CD14-positive monocyte (primary cell): ENCODE results near the gene CLTRN. TPM values are rescaled to one million over a fixed set of nuclear protein-coding genes. Genes with fewer than 3 reads are reported as not detected.

Experiments used
- DNase-seq, 3 donors: peaks; one replicate each; pipeline ENCODE4 v3.0.0-alpha.2; 2011 to 2022
- H2AFZ ChIP-seq: 2 replicates; pipeline ENCODE4 v1.6.0; 2012; ENCODE audit warnings: mild to moderate bottlenecking, low read depth, low read length, inconsistent platforms; ENCODE audit not compliant: insufficient read depth, poor library complexity, severe bottlenecking
- H3K27ac ChIP-seq, 2 donors: 1 replicate in 1 of 2; 2 replicates in 1 of 2; pipeline ENCODE4 v1.5.1; 2012 to 2013; ENCODE audit warnings: low read length in 2 of 2, control low read depth in 1 of 2, inconsistent platforms in 1 of 2, low read depth in 1 of 2, mild to moderate bottlenecking in 1 of 2
- H3K27me3 ChIP-seq, 2 donors: one replicate each; pipeline versions ENCODE4 v1.6.0 to v1.6.1; 2011 to 2013; ENCODE audit warnings: low read length in 2 of 2; ENCODE audit not compliant: control insufficient read depth in 2 of 2, insufficient read depth in 2 of 2
- H3K36me3 ChIP-seq, 2 donors: replicated peaks in 1 of 2; 1 replicate in 1 of 2; 2 replicates in 1 of 2; pipeline versions ENCODE4 v1.5.1 to v1.6.1; 2012 to 2013; ENCODE audit warnings: low read length in 2 of 2, control low read depth in 1 of 2, inconsistent platforms in 1 of 2, mild to moderate bottlenecking in 1 of 2; ENCODE audit not compliant: insufficient read depth in 2 of 2, control insufficient read depth in 1 of 2
- H3K4me1 ChIP-seq, 2 donors: 1 replicate in 1 of 2; 2 replicates in 1 of 2; pipeline versions ENCODE4 v1.5.1 to v1.6.1; 2012 to 2013; ENCODE audit warnings: low read length in 2 of 2, control low read depth in 1 of 2, inconsistent platforms in 1 of 2, mild to moderate bottlenecking in 1 of 2, moderate library complexity in 1 of 2; ENCODE audit not compliant: insufficient read depth in 2 of 2, control insufficient read depth in 1 of 2
- H3K4me2 ChIP-seq: replicated peaks from 2 replicates; pipeline ENCODE3; 2012; ENCODE audit warnings: low read length, moderate library complexity, mild to moderate bottlenecking; ENCODE audit not compliant: poor library complexity, severe bottlenecking; ENCODE audit errors: extremely low read depth
- H3K4me3 ChIP-seq, 3 experiments: fragments of 200-600 bp in 1 of 3; sonication (generic) in 1 of 3; replicated peaks in 1 of 3; 1 replicate in 2 of 3; 2 replicates in 1 of 3; pipeline ENCODE4 v1.5.1; 2011 to 2013; ENCODE audit warnings: low read length in 3 of 3, mild to moderate bottlenecking in 3 of 3, control low read depth in 2 of 3, low read depth in 2 of 3, inconsistent platforms in 1 of 3, moderate library complexity in 1 of 3
- H3K79me2 ChIP-seq: 2 replicates; pipeline ENCODE4 v1.6.0; 2012; ENCODE audit warnings: mild to moderate bottlenecking, control low read depth, inconsistent platforms, low read length, moderate library complexity; ENCODE audit not compliant: insufficient read depth
- H3K9ac ChIP-seq: 2 replicates; pipeline ENCODE4 v1.6.0; 2017; ENCODE audit warnings: low read length, mild to moderate bottlenecking; ENCODE audit not compliant: insufficient read depth, poor library complexity, severe bottlenecking
- H3K9me3 ChIP-seq, 2 donors: replicated peaks in 1 of 2; 1 replicate in 1 of 2; 2 replicates in 1 of 2; pipeline versions ENCODE4 v1.5.1 to v1.6.1; 2012 to 2013; ENCODE audit warnings: low read length in 2 of 2, control low read depth in 1 of 2; ENCODE audit not compliant: control insufficient read depth in 1 of 2, insufficient read depth in 1 of 2
- H4K20me1 ChIP-seq: 2 replicates; pipeline ENCODE4 v1.6.0; 2012; ENCODE audit warnings: mild to moderate bottlenecking, low read length, control low read depth, moderate library complexity; ENCODE audit not compliant: insufficient read depth
- H3K27ac Mint-ChIP-seq, 7 donors: one replicate each; pipeline ENCODE4 v1.8.0; 2020; ENCODE audit warnings: mild to moderate bottlenecking in 7 of 7, mixed read lengths in 7 of 7, moderate library complexity in 6 of 7, inconsistent platforms in 2 of 7
- H3K27me3 Mint-ChIP-seq, 3 donors: one replicate each; pipeline ENCODE4 v1.8.0; 2021 to 2022; ENCODE audit warnings: low read depth in 3 of 3, mild to moderate bottlenecking in 3 of 3, mixed read lengths in 3 of 3, moderate library complexity in 3 of 3, inconsistent platforms in 1 of 3
- H3K36me3 Mint-ChIP-seq, 2 donors: one replicate each; pipeline ENCODE4 v1.8.0; 2020; ENCODE audit warnings: mixed read lengths in 2 of 2, inconsistent platforms in 1 of 2, mild to moderate bottlenecking in 1 of 2
- H3K4me1 Mint-ChIP-seq: one replicate; pipeline ENCODE4 v1.8.0; 2020; ENCODE audit warnings: mild to moderate bottlenecking, mixed read lengths
- H3K4me3 Mint-ChIP-seq, 2 donors: one replicate each; pipeline ENCODE4 v1.8.0; 2020; ENCODE audit warnings: mild to moderate bottlenecking in 2 of 2, mixed read lengths in 2 of 2, moderate library complexity in 1 of 2
- H3K9me3 Mint-ChIP-seq, 7 donors: one replicate each; pipeline ENCODE4 v1.8.0; 2020 to 2022; ENCODE audit warnings: mixed read lengths in 7 of 7, mild to moderate bottlenecking in 6 of 7, moderate library complexity in 6 of 7, inconsistent platforms in 2 of 7
- CTCF ChIP-seq: fragments of 200-600 bp; IDR thresholded peaks from one replicate; pipeline ENCODE4 v1.8.0; 2022; ENCODE audit warnings: antibody characterized with exemption, mild to moderate bottlenecking
- WGBS: methylation state at CpG from one replicate; pipeline ENCODE4 v1.1.5; 2013; ENCODE audit warnings: missing lambda C conversion rate; ENCODE audit not compliant: insufficient coverage; 5-methylcytosine and 5-hydroxymethylcytosine counted together
- intact Hi-C, 2 donors: fragments of 100-400 bp; cut with micrococcal nuclease; formaldehyde crosslinking; loops; one replicate each; pipeline versions ENCODE4 v1.15.0 to v1.15.1; 2023
- polyA plus RNA-seq, 3 donors: library from polyadenylated mRNA; depleted of rRNA in 1 of 3; unstranded in 2 of 3; stranded (reverse) in 1 of 3; fragments of 300-500 nt in 2 of 3; fragments of >200 nt in 1 of 3; fragmentation: Illumina TruSeq in 2 of 3; gene quantifications; 1 replicate in 2 of 3; 2 replicates in 1 of 3; pipeline ENCODE4 v1.2.3, GENCODE V29; 2012 to 2021

The CLTRN gene
- polyA plus RNA-seq, 3 donors: not detected

GRCh38 chrX:15643786-15644559 is 20.6 kb downstream of the CLTRN start:
- intact Hi-C loops: no loop called here
- no peak overlapping the region for H3K27ac Mint-ChIP-seq
- H3K9me3 Mint-ChIP-seq: peaks cover 0 to 4% (median 0%) of the 10 kb centered on the region in 7 donors
- no peak overlapping the region for H3K4me3 Mint-ChIP-seq
- Histone ChIP-seq H3K36me3 (no peaks in the 10 kb centered on the region), H3K4me1 (no peaks in the 10 kb centered on the region), H3K9me3 (no peaks in the 10 kb centered on the region), H2AFZ (no peak overlapping the region), H4K20me1 (no peaks in the 10 kb centered on the region), H3K9ac (no peak overlapping the region), H3K27ac (no peak overlapping the region), H3K79me2 (no peaks in the 10 kb centered on the region), H3K4me3 (no peak overlapping the region), H3K27me3 (peaks cover 0 to 63% of the 10 kb centered on the region in 2 donors), H3K4me2 (no peak overlapping the region)
- H3K4me1 Mint-ChIP-seq: no peaks in the 10 kb centered on the region
- DNase-seq: no peak
- H3K36me3 Mint-ChIP-seq: no peaks in the 10 kb centered on the region
- WGBS: 100% methylated on average over 3 of the region's 7 CpGs
- H3K27me3 Mint-ChIP-seq: peaks cover 0 to 46% (median 0%) of the 10 kb centered on the region in 3 donors
- TF ChIP-seq CTCF: no peak

- no peaks in the 10 kb centered on the region for H3K36me3 ChIP-seq
- H3K27ac ChIP-seq: no peak overlapping the region
- no peaks in the 10 kb centered on the region for H3K79me2 ChIP-seq
- intact Hi-C loops: no loop called here
- no peak for TF ChIP-seq CTCF
- Mint-ChIP-seq H3K4me1 (no peaks in the 10 kb centered on the region), H3K4me3 (no peak overlapping the region), H3K9me3 (peaks cover 0 to 7% (median 0%) of the 10 kb centered on the region in 7 donors), H3K27ac (no peak overlapping the region), H3K36me3 (no peaks in the 10 kb centered on the region), H3K27me3 (peaks cover 0 to 40% (median 1%) of the 10 kb centered on the region in 3 donors)
- H3K27me3 ChIP-seq: peaks cover 0 to 78% of the 10 kb centered on the region in 2 donors
- H3K9ac ChIP-seq: no peak overlapping the region
- H3K9me3 ChIP-seq: peaks cover 0 to 7% of the 10 kb centered on the region in 2 donors
- DNase-seq: no peak
- no peak overlapping the region for H2AFZ ChIP-seq
- H3K4me3 ChIP-seq: no peak overlapping the region
- H3K4me1 ChIP-seq: no peaks in the 10 kb centered on the region
- no peaks in the 10 kb centered on the region for H4K20me1 ChIP-seq
- H3K4me2 ChIP-seq: no peak overlapping the region
Observed at GRCh38 chrX:15631637-15632036, 33.0 kb downstream of the CLTRN start.
